ENCODE measurements around the gene CNOT10. TPM values are rescaled to one million over a fixed set of nuclear protein-coding genes. Genes with fewer than 3 reads are reported as not detected.
"Not testable (repeated sequence)": the region's sequence is repeated elsewhere in the genome, so short reads cannot be mapped to it uniquely, and the experiment has no call there.

CNOT10 gene
- total and polyA plus RNA-seq, 8 donors = 10.7 to 436 (median 20.5) TPM

GRCh38 chr3:32781211-32781968, 96.4 kb downstream of the CNOT10 start:
- 1 to 3% (median 1%) methylated on average over 34 to 59 of the region's 59 CpGs for WGBS, 5 donors
- intact Hi-C loops (cut with DNase I; ENCODE audit: low total_unique reads) = no loop called here
- DNase-seq = peak; percentile 79 to 95
- Histone ChIP-seq H3K27ac (peak overlapping the region in 3 of 5 donors; percentile 6 to 36 (median 33)), H3K36me3 (peaks cover 0 to 7% (median 1%) of the 10 kb centered on the region in 4 donors), H3K9me3 (no peaks in the 10 kb centered on the region), H3K4me1 (peaks cover 8 to 18% (median 15%) of the 10 kb centered on the region in 4 donors), H3K27me3 (no peaks in the 10 kb centered on the region), H3K4me3 (peak overlapping the region; percentile 47 to 73 (median 64))
- TF ChIP-seq POLR2A (IDR thresholded peaks at IDR 0.05) (no peak), EP300 (IDR thresholded peaks at IDR 0.05) (no peak), CTCF (IDR thresholded peaks at IDR 0.05) (peak in 5 of 7 experiments; percentile 40 to 83 (median 79)), POLR2AphosphoS5 (IDR thresholded peaks at IDR 0.05) (no peak)

GRCh38 chr3:32781969-32782270, 96.9 kb downstream of the CNOT10 start:
- intact Hi-C loops (cut with DNase I; ENCODE audit: low total_unique reads) = not testable (repeated sequence)

GRCh38 chr3:32782407-32782806, 97.4 kb downstream of the CNOT10 start:
- TF ChIP-seq EP300 (IDR thresholded peaks at IDR 0.05) (no peak), CTCF (IDR thresholded peaks at IDR 0.05) (no peak), POLR2AphosphoS5 (IDR thresholded peaks at IDR 0.05) (no peak)
- no peak for DNase-seq
- intact Hi-C loops (cut with DNase I; ENCODE audit: low total_unique reads) = no loop called here

More at GRCh38 chr3:32781969-32782270, 96.9 kb downstream of the CNOT10 start:
- H3K36me3 ChIP-seq, H3K27ac ChIP-seq, H3K9me3 ChIP-seq, DNase-seq, H3K27me3 ChIP-seq: not testable (repeated sequence)
- Histone ChIP-seq H3K4me1 (peaks cover 8 to 18% (median 15%) of the 10 kb centered on the region in 4 donors), H3K4me3 (peak overlapping the region in 2 of 4 donors; percentile 73)
- WGBS, 5 donors = 90 to 93% (median 92%) methylated on average over 9 of the region's 9 CpGs

GRCh38 chr3:32791833-32792232, 106.8 kb downstream of the CNOT10 start:
- H3K4me1 ChIP-seq = no peaks in the 10 kb centered on the region
- H3K27me3 ChIP-seq = no peaks in the 10 kb centered on the region
- no peak overlapping the region for H3K27ac ChIP-seq
- H3K36me3 ChIP-seq = no peaks in the 10 kb centered on the region
- no peaks in the 10 kb centered on the region for H3K9me3 ChIP-seq
- WGBS, 5 donors = 57 to 76% (median 65%) methylated on average over 3 of the region's 3 CpGs
- TF ChIP-seq POLR2AphosphoS5 (IDR thresholded peaks at IDR 0.05) (no peak), EP300 (IDR thresholded peaks at IDR 0.05) (no peak), CTCF (IDR thresholded peaks at IDR 0.05) (no peak), POLR2A (IDR thresholded peaks at IDR 0.05) (no peak)
- no peak for DNase-seq
- intact Hi-C loops (cut with DNase I; ENCODE audit: low total_unique reads) = no loop called here
- no peak overlapping the region for H3K4me3 ChIP-seq

More at GRCh38 chr3:32782407-32782806, 97.4 kb downstream of the CNOT10 start:
- no peak overlapping the region for H3K4me3 ChIP-seq
- no peak overlapping the region for H3K27ac ChIP-seq
- no peaks in the 10 kb centered on the region for H3K9me3 ChIP-seq
- H3K4me1 ChIP-seq = peaks cover 8 to 18% (median 15%) of the 10 kb centered on the region in 4 donors
- 96 to 98% (median 97%) methylated on average over 3 of the region's 3 CpGs for whole genome bisulfite sequencing, 5 donors
- H3K27me3 ChIP-seq = no peaks in the 10 kb centered on the region
- H3K36me3 ChIP-seq = no peaks in the 10 kb centered on the region
